Measurements from ENCODE around the gene ST6GALNAC6. TPM values are rescaled to one million over a fixed set of nuclear protein-coding genes. Genes with fewer than 3 reads are reported as not detected.

ST6GALNAC6 gene
- polyA plus RNA-seq, 1 experiment: 40.6 TPM

DNA sequence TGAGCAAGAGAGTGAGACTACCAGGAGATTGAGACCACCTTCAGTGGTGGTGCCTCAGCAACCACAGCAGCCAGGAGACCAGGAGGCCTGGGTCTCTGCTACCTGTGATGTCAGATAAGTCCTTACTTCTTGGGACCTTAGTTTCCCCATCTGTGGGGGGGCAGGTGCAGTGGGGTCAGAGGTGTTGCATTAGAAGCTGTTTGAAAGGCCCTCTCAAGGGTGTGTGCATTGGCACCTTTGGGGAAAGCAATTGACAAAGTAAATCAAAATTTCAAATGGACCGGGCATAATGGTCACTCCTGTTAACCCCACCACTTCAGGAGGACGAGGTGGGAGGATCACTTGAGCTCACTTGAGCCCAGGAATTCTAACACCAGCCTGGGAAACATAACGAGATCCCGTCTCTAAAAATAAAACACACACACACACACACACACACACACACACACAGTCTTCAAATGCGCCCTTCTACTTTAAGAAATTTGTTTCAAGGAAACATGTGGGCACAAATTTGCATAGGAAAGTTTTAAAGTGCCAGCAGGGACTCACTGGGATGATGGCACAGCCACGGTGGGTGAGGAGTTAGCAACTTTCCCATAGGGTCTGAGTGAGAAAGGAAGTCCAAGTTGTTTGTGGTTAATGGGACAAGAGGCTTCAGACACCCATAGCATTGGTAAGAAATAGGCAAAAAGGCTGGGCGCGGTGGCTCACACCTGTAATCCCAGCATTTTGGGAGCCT, 20.6 kb downstream of the ST6GALNAC6 start:
- CTCF ChIA-PET: interaction anchor here (0.6 to 1.2 kb wide), 3 partner anchors 9 to 144 kb away, joined by 3 to 4 read pairs (median 3); partner anchors contain the start of gene TOR2A
- no peak overlapping the region for H3K27ac ChIP-seq (ENCODE audit: low read depth, low read length)
- H3K4me3 ChIP-seq (ENCODE audit: low read depth, low read length): no peak overlapping the region
- no peaks in the 10 kb centered on the region for H3K27me3 ChIP-seq (ENCODE audit: control insufficient read depth, insufficient read depth, low read length)
- no peak for DNase-seq (ENCODE audit: low read depth, low spot score)
- POLR2A ChIA-PET: interaction anchor here (0.8 kb wide), 1 partner anchor 25 kb away, joined by 3 read pairs; no protein-coding TSS in a partner anchor
- TF ChIP-seq, protein P1, sequence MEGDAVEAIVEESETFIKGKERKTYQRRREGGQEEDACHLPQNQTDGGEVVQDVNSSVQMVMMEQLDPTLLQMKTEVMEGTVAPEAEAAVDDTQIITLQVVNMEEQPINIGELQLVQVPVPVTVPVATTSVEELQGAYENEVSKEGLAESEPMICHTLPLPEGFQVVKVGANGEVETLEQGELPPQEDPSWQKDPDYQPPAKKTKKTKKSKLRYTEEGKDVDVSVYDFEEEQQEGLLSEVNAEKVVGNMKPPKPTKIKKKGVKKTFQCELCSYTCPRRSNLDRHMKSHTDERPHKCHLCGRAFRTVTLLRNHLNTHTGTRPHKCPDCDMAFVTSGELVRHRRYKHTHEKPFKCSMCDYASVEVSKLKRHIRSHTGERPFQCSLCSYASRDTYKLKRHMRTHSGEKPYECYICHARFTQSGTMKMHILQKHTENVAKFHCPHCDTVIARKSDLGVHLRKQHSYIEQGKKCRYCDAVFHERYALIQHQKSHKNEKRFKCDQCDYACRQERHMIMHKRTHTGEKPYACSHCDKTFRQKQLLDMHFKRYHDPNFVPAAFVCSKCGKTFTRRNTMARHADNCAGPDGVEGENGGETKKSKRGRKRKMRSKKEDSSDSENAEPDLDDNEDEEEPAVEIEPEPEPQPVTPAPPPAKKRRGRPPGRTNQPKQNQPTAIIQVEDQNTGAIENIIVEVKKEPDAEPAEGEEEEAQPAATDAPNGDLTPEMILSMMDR (IDR thresholded peaks at IDR 0.05; ENCODE audit: low read depth, low read length): no peak
- H3K9me3 ChIP-seq (ENCODE audit: control insufficient read depth, insufficient read depth, low read length): no peaks in the 10 kb centered on the region

DNA sequence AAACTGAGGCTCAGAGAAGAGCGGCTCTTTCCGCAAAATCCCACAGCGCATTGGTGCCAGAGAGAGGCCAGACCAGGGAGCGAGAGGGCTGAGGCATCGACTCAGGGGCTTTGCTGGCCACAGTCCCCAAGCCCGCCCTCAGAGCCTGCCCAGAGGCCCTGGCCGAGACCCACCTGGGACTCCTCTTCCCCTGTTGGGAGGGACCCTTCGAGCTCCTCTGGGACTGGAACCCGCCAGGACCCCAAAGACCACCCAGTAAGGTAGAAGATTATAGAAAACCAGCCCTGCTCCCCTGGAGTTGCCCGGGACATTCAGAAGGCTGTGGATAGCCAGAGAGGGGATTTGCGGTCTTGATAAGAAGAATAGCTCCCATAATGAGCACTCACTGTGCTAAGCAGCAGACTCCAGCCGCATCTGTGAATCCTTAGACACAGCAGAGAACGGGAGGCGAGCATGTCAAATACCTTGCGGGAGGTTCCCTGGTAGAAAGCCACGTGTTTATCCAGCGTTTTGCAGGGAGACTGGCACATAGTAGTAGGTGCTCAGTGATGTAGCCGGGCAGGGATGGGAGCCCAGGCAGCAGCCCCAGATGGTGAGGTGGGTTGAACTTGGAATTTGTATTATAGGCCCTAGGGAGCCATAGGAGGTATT, 21.3 kb downstream of the ST6GALNAC6 start:
- no peak overlapping the region for H3K27ac ChIP-seq (ENCODE audit: low read depth, low read length)
- CTCF ChIA-PET: interaction anchor here (0.6 to 1.2 kb wide), 3 partner anchors 9 to 143 kb away, joined by 3 to 4 read pairs (median 3); partner anchors contain the start of gene TOR2A
- H3K4me3 ChIP-seq (ENCODE audit: low read depth, low read length): peak overlapping the region; percentile 70
- TF ChIP-seq, protein P1 (IDR thresholded peaks at IDR 0.05; ENCODE audit: low read depth, low read length): no peak
- no peaks in the 10 kb centered on the region for H3K27me3 ChIP-seq (ENCODE audit: control insufficient read depth, insufficient read depth, low read length)
- H3K9me3 ChIP-seq (ENCODE audit: control insufficient read depth, insufficient read depth, low read length): no peaks in the 10 kb centered on the region; the same call in 1 of the 2 replicates
- POLR2A ChIA-PET: interaction anchor here (0.8 kb wide), 1 partner anchor 25 kb away, joined by 3 read pairs; no protein-coding TSS in a partner anchor
- DNase-seq (ENCODE audit: low read depth, low spot score): no peak

DNA sequence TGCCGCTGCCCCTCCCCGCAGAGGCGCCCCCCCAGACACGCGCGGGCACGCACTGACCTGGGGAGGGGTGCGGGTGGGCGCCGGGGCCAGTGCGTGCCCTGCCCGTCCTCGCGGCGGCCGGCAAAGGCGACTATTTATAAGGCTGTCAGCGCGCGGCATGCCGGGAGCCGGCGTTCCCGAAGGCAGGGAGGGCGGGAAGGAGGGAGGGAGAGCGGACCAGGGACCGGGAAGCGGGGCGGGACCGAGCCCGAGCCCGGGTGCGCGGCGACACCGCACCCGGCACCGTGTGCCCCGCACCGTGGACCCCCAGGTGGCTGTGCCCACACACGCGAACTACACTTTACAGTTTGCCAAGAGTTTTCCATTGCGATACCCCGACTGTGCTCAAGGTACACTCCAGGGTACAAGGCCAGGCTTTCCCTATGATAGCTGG, 21.8 kb downstream of the ST6GALNAC6 start, which contains the start of gene AK1:
Gene AK1 (minus strand): TSS at position 110 of the 433 bp plus-strand sequence. CDS start 3,058 bp downstream, outside the sequence.
- TF ChIP-seq, protein P1 (IDR thresholded peaks at IDR 0.05; ENCODE audit: low read depth, low read length): no peak
- DNase-seq (ENCODE audit: low read depth, low spot score): no peak
- H3K4me3 ChIP-seq (ENCODE audit: low read depth, low read length): peak within 1 kb of the TSS; percentile 70
- H3K9me3 ChIP-seq (ENCODE audit: control insufficient read depth, insufficient read depth, low read length): no peaks in the 10 kb centered on the region; the same call in 1 of the 2 replicates
- H3K27me3 ChIP-seq (ENCODE audit: control insufficient read depth, insufficient read depth, low read length): no peaks in the 10 kb centered on the region
- POLR2A ChIA-PET: interaction anchor here (1.3 kb wide), 1 partner anchor 20 kb away, joined by 4 read pairs; no protein-coding TSS in a partner anchor
- CTCF ChIA-PET: interaction anchor here (1.1 to 1.2 kb wide), 2 partner anchors 43 to 143 kb away, joined by 3 read pairs; partner anchors contain the start of gene TOR2A
- peak within 1 kb of the TSS; percentile 11 for H3K27ac ChIP-seq (ENCODE audit: low read depth, low read length)

DNA sequence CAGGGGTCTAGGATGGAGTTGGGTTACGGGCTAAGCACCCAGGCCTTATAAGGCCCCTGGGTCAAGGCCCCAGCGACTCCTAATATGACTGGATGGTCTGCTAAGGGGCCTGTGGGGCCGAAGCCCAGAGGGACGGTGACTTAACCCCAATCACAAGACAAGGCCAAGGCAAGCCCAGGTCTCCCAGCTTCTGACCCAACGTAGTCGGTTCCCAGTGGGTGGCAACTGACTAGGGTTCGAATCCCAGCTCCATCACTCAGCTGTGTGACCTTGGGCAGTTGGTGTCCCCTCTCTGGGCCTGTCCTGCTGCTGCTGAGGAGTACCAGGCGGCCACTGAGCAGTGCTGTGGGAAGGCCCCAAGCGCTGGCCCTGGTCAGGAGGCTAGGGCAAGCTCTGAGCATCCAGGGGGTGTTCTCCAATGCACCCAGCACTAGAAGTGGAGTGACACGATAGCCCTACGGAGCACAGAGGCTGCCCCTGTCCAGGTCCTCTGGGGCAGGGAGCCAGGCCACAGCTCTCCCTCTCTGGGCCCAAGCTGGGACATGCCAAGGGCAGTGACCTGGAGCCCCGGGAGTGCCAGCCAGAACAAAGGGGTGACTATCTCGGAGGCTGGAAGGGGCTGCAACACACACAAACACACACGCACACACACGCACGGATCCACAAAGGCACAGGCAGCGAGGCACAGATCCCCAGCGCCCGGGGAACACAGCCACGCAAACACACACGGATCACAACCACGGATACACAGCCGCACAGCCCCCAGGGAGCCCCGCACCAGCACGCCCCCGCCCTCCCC, 22.4 kb downstream of the ST6GALNAC6 start:
- no peaks in the 10 kb centered on the region for H3K27me3 ChIP-seq (ENCODE audit: control insufficient read depth, insufficient read depth, low read length)
- TF ChIP-seq, protein P1 (IDR thresholded peaks at IDR 0.05; ENCODE audit: low read depth, low read length): no peak
- peak overlapping the region; percentile 11 for H3K27ac ChIP-seq (ENCODE audit: low read depth, low read length)
- POLR2A ChIA-PET: interaction anchor here (0.5 to 1.3 kb wide), 4 partner anchors 21 to 153 kb away, joined by 3 to 4 read pairs (median 4); no protein-coding TSS in a partner anchor
- CTCF ChIA-PET: interaction anchor here (1.0 to 1.1 kb wide), 2 partner anchors 44 to 142 kb away, joined by 3 to 4 read pairs; partner anchors contain the start of gene TOR2A
- no peaks in the 10 kb centered on the region; the same call in 1 of the 2 replicates for H3K9me3 ChIP-seq (ENCODE audit: control insufficient read depth, insufficient read depth, low read length)
- DNase-seq (ENCODE audit: low read depth, low spot score): no peak
- H3K4me3 ChIP-seq (ENCODE audit: low read depth, low read length): peak overlapping the region; percentile 70
